Measurements from ENCODE around the gene ZSCAN18.

The ZSCAN18 gene

DNA sequence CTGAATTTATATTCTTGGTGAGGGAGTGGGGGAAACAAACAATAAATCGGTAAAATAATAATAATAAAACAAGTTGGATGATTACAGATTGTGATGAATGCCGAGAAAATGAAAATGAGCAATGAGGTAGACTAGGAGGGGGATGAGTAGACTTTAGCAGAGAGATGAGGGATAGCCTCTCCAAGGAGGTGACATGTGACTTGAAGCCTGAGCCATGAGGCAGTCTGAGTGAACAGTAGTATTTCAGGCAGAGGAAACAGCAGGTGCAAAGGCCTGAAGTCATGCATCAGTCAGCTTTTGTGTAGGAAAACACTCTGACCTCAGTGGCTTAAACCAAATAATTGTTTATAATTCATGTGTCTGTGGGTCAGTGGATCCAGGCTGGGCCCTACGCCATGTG is 34.3 kb downstream of the ZSCAN18 start:
- TF ChIP-seq, protein P1, sequence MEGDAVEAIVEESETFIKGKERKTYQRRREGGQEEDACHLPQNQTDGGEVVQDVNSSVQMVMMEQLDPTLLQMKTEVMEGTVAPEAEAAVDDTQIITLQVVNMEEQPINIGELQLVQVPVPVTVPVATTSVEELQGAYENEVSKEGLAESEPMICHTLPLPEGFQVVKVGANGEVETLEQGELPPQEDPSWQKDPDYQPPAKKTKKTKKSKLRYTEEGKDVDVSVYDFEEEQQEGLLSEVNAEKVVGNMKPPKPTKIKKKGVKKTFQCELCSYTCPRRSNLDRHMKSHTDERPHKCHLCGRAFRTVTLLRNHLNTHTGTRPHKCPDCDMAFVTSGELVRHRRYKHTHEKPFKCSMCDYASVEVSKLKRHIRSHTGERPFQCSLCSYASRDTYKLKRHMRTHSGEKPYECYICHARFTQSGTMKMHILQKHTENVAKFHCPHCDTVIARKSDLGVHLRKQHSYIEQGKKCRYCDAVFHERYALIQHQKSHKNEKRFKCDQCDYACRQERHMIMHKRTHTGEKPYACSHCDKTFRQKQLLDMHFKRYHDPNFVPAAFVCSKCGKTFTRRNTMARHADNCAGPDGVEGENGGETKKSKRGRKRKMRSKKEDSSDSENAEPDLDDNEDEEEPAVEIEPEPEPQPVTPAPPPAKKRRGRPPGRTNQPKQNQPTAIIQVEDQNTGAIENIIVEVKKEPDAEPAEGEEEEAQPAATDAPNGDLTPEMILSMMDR (IDR thresholded peaks at IDR 0.05; ENCODE audit: extremely low read depth, insufficient read depth, missing control alignments), result no peak
- in situ Hi-C loops (cut with MboI; ENCODE audit: low pct_unique_long_range_greater_than_20kb, low sequenced_read_pairs, unreplicated experiment), result no loop called here
- DNase-seq (ENCODE audit: low spot score), result no peak

GRCh38 chr19:58060231-58060630 is 37.8 kb downstream of the ZSCAN18 start:
- in situ Hi-C loops (cut with MboI; ENCODE audit: low pct_unique_long_range_greater_than_20kb, low sequenced_read_pairs, unreplicated experiment), result no loop called here
- DNase-seq (ENCODE audit: low spot score), result no peak
- TF ChIP-seq, protein P1 (IDR thresholded peaks at IDR 0.05; ENCODE audit: extremely low read depth, insufficient read depth, missing control alignments), result no peak

- in situ Hi-C loops (cut with MboI; ENCODE audit: low pct_unique_long_range_greater_than_20kb, low sequenced_read_pairs, unreplicated experiment), result no loop called here
- no peak for DNase-seq (ENCODE audit: low spot score)
- TF ChIP-seq, protein P1 (IDR thresholded peaks at IDR 0.05; ENCODE audit: extremely low read depth, insufficient read depth, missing control alignments), result no peak
These were observed 38.4 kb downstream of the ZSCAN18 start for GRCh38 chr19:58059671-58060078.

GRCh38 chr19:58059003-58059670 is 38.9 kb downstream of the ZSCAN18 start, which contains the start of gene ZNF135:
Gene ZNF135, plus strand, starts transcription at chr19:58059282. Its CDS starts 721 bp downstream, at chr19:58060003.
- TF ChIP-seq, protein P1 (IDR thresholded peaks at IDR 0.05; ENCODE audit: extremely low read depth, insufficient read depth, missing control alignments), result no peak
- DNase-seq (ENCODE audit: low spot score), result peak; percentile 71
- in situ Hi-C loops (cut with MboI; ENCODE audit: low pct_unique_long_range_greater_than_20kb, low sequenced_read_pairs, unreplicated experiment), result no loop called here

DNA sequence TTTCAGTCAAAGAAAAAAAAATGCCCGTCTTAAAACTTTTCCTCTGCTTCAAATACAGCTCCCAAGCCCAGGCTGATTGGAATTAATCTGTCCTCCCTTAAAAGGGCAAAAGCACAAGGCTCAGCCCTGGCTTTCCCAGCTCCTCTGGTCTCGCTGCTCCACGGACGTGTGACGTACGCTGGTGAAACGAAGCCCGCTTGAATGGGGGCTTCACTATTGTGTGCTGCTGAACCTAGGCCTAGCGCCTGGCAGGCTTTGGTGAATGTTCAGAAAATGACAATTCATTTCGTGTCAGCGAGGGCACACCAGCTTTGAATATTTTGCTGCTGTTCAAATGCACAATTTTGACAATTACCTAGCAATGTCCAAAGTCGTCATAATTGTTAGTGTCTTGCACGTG is 39.6 kb downstream of the ZSCAN18 start:
- TF ChIP-seq, protein P1 (IDR thresholded peaks at IDR 0.05; ENCODE audit: extremely low read depth, insufficient read depth, missing control alignments), result no peak
- in situ Hi-C loops (cut with MboI; ENCODE audit: low pct_unique_long_range_greater_than_20kb, low sequenced_read_pairs, unreplicated experiment), result no loop called here
- DNase-seq (ENCODE audit: low spot score), result no peak

GRCh38 chr19:58056861-58057260 is 41.2 kb downstream of the ZSCAN18 start:
- no peak for DNase-seq (ENCODE audit: low spot score)
- TF ChIP-seq, protein P1 (IDR thresholded peaks at IDR 0.05; ENCODE audit: extremely low read depth, insufficient read depth, missing control alignments), result no peak
- in situ Hi-C loops (cut with MboI; ENCODE audit: low pct_unique_long_range_greater_than_20kb, low sequenced_read_pairs, unreplicated experiment), result no loop called here
